Dermis blood vessel endothelial cell (primary cell): ENCODE data around the gene ARHGEF16. TPM values are rescaled to one million over a fixed set of nuclear protein-coding genes. Genes with fewer than 3 reads are reported as not detected.
A peak's percentile ranks its signal among the peaks of the same experiment; 100 is the strongest.

Experiments used
- DNase-seq: peaks from one replicate; pipeline ENCODE4 v3.0.0; 2010
- total RNA-seq: library from RNA; depleted of rRNA; stranded (reverse); fragments of >200 nt; gene quantifications from 2 replicates; pipeline ENCODE4 v1.2.3, GENCODE V29; 2014

ARHGEF16 gene
- total RNA-seq, 1 donor from 2014 or later, result 0.51 TPM

DNA sequence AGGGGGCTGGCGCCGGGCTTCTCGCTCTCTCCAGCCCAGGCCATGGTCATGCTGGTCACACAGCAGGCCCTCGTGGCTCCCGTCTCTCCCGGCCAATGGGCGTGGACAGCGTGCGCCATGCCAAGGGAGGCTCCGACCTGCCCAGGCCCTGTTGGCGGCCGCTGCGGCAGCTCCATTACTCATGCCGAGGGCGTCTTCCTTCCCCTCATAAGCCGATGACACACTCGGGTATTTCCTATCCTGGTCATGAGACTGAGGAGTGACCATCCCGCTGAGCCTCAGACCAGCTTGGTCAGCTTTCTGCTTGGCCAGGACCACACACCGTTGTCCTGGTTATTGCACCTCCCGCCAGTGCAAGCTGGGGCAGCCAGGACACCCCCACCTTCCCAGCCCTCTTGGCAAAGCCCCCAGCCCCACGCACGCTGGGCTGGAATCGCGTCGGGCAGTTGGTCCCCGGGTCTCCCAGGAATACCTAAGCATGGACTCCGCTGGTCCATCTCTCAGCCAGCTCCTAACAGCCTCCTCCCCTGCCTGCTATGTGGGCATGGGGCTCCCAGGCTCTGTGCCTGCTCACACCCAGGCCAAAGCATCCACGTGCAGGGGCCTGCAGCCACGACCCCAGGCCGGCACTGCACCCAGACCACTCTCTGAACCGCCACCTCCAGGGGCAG is 49.8 kb downstream of the ARHGEF16 start:
- peak; percentile 96 for DNase-seq

DNA sequence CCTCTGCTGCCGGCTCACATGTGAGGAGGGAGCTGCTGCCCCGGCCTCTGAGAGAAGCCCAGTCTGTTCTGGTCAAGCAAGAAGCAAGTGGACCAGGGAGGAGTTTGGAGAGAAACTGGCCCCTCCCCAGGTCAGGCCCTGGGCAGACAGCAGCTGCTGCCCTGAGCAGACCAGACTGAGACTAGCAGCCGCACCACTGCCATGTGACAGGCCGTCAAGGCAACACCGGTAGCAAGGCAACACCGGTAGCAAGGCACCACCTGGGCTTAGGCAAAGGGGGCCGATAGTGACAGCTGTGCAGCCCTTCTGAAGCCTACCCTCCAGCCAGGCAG is 50.3 kb downstream of the ARHGEF16 start:
- DNase-seq, result peak; percentile 39

DNA sequence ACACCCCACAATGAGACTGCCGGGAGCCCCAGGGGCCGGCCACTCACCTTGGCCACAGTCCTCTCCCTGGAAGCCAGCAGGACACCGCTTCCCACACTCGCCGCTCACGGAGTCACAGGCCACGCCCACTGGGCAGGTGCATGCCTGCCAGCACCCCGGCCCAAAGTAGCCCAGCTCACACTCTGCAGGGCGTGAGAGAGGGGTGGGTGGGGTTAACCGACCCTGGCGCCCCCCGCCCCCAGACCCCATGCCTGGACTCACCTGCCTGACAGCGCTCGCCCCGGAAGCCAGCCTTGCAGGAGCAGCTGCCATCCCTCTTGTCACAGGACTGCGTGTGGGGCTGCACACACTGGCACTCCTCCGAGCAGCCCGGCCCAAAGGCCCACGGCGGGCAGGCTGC is 50.7 kb downstream of the ARHGEF16 start:
- DNase-seq, result no peak

DNA sequence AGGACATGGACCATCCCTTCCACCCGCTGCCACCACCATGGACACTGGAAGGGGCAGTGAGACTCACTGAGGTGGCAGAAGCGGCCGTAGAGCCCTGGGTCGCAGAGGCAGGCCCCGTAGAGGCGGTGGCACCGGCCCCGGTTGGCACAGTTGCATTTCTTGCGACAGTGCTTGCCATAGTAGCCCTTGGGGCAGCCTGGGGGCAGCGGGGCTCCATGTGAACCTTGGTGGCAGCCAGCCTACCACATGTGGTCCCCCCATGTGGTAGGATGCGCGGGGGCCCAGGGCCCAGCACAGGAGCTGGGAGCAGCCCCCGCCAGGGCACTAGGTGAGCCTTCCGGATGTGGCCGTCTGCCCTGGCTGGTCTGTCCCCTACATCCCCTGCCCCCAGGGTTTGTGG is 51.6 kb downstream of the ARHGEF16 start:
- no peak for DNase-seq

DNA sequence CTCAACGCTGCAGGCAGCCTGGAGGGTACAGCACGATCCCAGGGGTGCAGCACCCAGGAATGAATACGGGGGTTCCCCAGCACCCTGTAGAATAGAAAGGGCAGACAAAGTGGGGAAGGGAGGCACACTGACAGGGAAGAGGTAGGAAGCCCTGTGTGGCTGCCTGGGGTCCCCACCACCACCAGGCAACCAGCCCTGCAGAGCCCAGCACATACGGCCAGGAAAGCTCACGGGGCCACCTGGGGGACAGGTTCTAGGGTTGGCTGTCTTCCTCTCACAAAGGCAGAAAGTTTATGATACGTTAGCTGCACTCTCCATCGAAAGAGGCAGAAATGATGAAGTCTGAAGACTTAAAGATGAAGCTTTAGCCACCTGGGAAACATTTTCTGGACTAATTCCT is 52.5 kb downstream of the ARHGEF16 start:
- no peak for DNase-seq

DNA sequence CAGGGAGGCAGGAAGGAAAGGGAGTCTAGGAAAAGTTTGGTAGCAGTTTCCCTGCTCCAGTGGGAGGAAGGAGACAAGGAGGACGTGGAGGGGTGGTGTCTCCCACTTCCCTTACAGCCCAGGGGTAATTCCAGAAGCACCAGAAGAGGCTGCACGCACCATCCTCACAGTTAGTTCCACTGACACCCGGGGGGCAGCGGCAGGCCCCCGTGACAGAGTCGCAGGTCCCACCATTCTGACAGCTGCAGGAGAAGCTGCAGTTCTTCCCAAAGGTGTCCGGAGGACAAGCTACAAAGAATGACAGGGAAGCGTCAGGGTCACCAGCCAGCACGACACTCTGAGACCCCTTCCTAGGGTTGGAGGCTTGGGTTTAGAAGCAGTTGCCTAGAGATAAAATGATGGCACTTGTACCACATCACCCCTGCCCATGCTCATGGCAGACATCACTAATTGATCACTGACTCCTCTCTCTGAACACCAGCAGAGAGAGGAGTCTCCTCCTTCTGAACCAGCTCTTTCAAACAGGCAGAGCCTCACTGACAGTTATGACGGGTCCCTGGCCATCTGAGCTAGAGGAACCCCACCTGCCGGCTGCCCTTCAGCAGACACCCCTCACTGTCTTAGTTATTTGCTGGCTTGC is 53.3 kb downstream of the ARHGEF16 start:
- DNase-seq, result no peak

DNA sequence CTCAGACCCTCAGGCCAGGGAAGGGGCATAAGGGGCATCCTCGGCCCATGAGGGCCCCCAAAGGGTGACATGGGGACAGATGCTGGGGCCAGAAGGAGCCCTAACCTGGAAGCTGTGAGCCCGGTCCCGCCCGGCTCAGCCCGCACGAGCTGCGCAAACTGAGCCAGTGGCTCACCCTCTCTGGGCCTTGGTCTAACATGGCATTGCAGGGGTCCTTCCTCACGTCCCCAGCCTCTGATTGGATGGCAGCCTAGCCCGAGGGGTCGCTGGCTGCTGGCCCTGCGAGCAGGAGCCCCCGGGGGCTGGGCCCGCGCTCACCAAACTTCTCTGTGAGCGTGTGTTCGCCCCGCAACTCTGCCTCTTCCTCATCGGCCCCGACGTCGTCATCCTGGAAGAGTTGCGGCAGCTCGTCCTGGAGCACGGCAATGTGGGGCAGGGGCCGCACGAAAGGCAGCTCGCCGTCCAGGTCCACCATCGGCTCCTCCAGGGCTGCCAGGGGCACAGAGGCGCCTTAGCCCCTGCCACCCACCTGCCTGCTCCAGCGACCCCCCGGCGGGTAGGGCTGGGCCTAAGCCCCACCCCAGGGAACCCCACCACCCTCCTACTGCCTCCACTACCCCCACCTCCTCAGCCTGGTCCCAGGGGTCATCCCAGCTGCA is 54.4 kb downstream of the ARHGEF16 start:
- no peak for DNase-seq

DNA sequence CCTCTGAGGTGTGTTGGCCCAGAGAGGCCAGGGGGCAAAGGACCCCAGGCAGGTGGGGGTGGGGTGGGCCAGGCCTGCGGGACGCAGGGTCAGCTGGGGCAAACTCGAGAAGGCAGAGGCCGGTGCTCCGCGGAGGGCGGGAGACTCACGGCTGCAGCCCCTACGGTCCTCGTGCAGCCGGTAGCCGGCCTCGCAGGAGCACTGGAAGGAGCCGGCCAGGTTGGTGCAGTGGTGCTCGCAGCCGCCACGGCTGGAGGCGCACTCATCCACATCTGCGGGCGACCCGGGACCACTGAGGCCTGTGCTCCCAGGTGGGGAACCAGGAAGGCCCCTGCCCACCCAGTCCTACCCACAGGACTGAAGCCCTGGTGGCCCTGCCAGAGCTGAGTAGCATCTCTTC is 55.3 kb downstream of the ARHGEF16 start:
- DNase-seq, result no peak

DNA sequence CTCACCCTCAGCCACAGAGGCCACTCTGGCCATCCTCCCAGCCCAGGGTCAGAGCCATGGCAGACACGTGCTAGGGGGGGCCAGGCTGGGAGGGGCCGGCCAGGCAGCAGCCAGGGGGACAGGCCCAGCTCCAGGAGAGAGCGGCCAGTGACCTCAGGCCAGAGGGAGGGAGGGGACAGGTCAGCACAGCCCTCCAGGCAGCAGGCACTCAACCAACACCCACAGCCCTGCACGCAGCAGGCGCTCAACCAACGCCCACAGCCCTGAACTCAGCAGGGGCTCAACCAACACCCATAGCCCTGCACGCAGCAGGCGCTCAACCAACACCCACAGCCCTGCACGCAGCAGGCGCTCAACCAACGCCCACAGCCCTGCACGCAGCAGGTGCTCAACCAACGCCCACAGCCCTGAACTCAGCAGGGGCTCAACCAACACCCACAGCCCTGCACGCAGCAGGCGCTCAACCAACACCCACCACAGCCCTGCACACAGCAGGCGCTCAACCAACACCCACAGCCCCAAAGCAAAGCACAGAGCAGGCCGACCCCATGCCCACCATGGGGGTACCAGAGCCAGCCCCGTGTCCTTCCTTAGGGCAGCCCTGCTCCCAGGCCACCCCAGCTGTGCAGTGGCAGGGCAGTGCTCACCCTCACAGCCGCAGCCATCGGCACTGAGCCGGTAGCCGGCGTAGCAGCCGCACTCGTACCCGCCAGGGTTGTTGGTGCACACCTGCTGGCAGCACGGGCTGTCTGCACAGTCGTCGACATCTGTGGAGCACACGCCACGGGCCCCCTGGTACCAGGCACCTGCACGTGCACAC is 55.9 kb downstream of the ARHGEF16 start:
- DNase-seq, result no peak

DNA sequence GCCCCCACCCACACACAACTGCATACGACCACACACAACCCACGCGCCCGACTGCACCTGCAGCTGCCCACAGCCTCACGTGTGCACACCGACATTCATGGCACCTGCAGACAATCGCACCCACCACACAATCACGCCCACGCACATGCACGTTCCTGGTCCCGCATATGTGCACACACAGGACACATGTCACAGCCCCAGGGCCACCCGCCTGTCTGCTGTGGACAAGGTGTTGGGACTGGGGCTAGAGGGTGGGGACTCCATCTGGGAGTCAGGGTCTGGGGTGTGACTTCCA is 56.4 kb downstream of the ARHGEF16 start:
- no peak for DNase-seq

DNA sequence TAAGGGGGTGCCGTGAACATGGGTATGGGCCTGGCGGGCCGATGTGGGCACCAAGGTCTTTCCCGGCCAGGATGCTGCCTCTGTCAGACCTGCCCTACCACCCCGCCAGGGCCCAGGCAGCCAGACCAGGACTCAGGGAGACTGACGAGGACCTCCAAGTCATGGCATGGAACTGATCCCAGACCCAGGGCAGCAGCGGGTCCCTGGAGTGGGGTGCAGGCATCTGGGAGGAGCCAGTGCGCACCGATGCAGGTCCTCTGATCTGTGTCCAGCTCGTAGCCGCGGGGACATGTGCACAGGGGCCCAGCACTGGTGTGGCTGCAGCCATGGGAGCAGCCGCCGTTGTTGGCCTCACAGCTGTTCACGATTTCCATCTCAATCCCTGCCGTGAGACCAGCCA is 56.8 kb downstream of the ARHGEF16 start:
- DNase-seq, result no peak

DNA sequence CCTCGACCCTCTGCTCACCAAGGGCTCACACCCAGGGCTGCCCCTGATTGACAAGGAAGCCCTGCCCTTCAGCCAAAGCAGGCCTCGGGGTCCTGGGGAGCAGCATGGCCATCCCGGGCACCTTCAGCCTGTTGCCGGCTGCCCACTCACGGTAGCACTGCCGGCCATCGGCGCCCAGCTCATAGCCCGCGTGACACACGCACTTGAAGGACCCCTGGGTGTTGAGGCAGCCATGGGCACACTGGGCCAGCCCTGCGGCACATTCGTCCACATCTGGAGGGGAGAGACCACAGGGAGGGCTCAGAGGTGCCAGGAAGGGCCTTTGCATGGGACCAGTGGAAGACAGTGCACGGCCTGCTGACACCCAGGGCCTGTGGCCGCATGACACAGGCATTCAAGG is 57.4 kb downstream of the ARHGEF16 start:
- no peak for DNase-seq

DNA sequence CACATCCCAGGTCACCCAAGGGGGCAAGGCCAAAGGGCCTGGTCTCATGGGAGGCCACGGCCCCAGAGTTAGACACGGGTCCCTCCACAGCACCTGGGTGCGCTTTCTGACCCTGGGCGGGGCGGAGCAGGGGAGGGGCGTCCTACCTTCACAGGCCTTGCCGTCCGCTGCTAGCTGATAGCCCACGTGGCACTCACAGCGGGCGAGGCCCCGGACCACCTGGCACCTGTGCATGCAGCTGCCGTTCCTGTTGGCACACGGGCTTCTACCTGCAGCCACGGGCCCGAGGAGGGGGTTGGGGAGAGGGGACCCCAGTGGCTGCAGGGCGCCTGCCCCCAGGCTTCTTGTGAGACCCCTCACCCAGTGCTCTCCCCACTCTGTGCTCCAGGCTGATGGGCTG is 59.9 kb downstream of the ARHGEF16 start:
- DNase-seq, result no peak

DNA sequence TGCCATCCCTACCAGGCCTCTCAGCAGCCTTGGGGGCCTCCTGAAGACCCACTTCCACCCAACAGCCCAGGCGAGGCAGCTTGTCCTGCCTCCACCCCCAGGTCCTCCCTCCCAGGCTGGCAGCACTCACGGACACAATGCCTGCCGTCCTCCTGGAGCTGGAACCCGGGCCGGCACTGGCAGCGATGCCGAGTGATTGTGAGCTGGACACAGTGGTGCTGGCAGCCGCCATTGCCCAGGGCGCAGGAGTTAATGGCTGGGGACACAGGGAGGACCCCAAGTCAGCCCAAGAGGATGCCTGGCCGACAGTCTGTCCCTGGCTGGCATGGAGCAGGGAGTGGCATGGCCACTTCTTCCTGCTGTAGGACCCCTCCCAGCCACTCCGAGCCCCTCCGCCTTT is 60.8 kb downstream of the ARHGEF16 start:
- no peak for DNase-seq

DNA sequence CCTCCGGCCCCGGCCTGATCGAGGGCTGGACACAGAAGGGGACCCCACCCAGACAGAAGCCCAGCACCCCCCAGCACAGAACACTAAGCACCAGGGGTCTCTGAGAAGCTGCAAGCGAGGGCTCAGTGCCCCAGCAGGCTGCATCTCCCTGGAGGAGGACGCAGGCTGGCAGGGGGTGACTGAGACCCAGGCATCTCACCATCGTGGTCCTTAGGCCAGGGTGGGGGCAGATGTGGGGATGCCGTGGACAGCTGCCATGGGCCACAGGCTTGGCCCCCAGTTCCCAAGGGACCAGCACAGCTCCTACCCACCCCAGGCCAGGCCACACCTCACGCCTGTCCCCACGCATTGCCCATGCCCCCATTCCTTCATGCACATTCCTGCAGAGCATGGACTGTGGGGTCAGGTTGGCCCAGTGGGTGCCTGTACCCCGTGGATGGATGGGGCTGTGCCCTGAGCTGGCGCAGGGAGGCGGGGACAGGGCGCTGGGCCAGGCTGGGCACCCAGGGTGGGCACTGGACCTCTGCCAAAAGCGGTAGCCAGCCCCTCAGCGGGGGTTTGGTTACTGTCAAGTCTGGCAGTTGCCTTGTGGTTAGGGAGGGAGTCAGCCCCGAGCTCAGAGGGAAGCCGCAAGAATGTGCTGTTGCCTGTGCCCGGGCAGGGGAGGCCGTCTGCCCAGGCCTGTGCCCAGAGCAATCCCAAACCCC is 61.5 kb downstream of the ARHGEF16 start:
- DNase-seq, result no peak

DNA sequence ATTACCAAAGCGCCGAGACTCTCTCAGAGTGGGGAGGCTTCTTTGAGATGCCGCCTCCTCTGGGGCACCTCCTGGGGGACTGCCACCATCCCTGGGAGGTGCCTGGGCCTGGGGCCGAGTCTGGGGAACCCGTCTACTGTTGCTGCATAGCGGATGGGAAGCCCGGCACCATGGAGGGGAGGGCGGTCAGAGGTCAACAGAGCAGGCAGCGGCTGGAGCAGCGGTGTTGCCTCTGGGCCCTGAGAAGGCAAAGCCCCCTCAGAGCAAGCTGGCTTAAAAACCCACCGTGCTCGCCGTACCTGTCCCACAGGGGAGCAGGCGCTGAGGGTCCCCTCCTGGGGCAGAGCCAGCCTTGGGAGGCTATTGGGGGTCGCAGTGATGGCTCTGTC is 62.0 kb downstream of the ARHGEF16 start:
- no peak for DNase-seq

DNA sequence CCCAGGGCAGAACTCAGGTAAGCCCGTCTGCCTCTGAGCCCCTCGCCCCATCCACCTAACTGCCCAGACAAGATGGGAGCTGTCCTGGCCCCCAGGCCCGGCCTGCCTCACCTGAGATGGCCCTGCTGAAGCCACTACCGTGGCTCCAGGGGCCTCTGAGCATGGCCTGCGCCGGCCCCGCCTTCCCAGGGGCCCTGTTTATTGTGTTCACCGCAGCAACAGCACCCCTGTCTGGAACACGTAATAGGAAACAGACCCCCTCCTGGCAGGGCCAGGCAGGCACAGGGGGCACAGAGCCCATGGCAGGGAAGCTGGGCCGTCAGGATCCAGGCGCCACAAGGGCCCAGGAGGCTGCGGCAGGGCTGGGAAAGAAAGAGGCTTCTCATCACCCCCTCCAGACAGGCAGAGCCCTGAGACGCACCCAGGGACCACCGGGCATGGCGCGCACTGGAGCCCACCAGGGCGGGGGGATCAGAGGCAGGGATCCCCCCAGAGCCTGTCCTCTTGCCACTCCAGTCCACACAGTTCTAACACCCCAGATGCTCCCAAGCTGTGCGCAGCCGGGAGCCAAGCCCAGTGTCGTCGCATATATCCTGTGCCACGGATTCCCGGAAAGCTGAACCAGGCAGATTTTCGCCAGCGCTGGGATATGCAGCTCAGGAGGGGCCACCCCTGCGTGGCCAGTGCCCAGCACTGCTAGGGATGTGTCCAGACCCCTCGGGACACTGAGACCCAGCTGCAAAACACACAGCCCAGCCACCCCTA is 62.6 kb downstream of the ARHGEF16 start:
- DNase-seq, result no peak

DNA sequence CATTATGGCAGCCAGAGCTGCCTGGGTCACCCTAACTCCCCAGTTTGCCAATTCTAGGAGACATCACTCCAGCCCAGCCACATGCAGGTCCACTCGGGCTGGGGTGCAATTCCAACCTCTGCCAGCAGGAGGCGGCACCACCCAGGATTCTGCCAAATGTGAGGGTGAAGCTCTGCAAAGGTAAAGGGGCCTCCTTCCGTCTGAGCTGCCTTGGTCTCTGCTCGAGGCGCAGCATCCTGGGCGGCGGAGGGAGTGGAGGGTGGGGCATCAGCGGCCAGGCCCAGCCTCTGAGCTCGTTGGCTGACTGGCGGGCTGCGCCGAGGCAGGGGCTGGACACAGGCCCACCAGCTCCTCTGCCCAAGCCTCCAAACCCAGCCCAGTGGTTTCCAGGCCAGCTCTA is 63.8 kb downstream of the ARHGEF16 start:
- no peak for DNase-seq

DNA sequence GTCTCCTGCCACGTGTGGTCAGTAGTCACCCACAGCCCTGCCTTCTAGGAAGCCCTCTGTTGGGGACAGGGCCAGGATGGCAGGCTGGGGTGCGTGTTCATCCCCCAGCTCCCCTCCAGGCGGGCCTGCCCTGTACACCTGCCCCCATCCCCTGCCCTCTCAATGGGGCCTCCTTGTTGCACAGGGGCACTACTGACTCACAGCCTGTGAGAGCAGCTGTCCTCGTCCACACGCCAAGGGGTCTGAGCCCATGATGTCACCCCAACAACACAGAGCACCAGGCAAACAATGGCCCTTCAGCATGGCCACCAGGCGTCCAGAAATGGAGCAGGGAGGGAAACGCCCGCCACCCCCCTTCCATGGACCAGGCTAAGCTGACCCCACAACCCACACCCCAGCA is 64.3 kb downstream of the ARHGEF16 start:
- no peak for DNase-seq

DNA sequence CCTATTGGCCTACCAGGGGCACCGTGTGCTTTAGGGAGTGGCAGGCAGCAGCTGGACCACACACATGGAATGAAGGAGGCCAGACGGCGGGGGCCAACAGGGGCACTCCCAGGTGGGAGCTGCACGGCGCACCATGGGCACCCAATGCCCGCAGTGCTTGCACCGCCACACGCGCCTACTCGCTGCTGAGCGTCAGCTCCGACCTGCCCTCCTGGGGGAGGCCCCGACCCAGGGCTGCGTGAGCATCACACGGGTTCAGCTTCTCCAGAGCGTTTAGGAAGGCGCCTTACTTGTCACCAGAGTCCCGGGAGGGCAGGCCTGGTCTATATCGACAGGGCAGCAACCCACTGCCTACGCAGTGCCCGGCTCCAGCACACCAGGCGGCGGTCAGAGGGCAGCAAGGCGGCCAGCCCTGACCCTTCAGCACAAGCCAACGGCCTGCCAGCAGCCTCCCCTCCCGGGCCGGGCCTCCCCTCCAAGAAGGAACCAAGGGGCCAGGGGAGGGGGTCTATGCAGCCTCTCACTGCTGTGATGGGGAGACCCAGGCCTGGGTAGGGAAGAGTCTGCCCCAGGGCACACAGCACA is 64.9 kb downstream of the ARHGEF16 start:
- no peak for DNase-seq

DNA sequence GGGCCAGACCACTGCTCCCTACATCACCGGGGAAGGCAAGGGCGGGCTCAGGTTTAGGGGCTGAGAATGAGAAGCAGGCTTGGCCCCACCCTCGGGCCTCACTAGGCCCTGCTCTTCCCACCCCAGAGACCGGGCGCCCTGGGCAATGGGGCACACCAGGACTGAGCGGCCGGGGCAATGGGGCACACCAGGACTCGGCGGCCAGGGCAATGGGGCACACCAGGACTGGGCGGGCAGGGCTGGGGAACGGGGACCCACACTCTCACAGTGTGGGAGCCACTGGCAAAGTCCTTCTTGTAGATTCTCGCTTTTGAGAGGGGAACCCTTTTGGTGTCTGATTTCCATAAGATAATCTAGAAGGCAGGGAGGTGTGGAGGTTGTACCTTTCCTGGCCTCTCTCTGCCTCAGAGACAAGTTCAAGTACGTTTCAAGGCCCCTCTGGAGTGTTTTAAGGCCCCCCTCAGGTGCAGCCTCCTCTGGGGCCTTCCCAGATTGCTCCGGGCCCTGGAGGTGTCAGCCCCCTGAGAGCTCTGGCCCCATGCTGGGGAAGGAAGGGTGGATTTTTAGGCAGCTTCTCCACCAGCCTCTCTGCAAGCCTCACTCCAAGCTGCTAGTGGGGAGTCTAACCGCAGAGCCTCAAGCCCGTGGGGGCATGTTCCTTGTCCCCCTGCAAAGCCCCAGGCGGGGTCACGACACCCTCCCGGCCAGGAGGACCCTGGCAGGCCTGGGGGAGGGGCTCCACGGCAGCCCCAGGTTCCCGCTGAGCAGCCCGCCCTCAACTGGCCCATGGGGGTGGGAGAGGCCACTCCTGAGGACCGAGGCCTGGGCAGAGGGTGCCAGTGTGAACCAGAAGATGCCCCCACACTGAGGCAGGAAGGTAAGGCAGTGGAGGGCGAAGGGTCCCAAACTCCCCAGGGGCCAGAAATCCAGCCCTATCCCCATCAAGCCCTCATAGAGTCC is 66.2 kb downstream of the ARHGEF16 start:
- no peak for DNase-seq
